Medulla oblongata (tissue), 1 donor: Measurements from ENCODE around the gene SLC35A3.
"Not testable (repeated sequence)": the region's sequence is repeated elsewhere in the genome, so short reads cannot be mapped to it uniquely, and the experiment has no call there.

ENCODE experiments used
- DNase-seq: peaks from one replicate; pipeline ENCODE4 v3.0.0-alpha.2; 2015; ENCODE audit errors: extremely low spot score

SLC35A3 gene

GRCh38 chr1:99969729-99970621 lies at the start of gene SLC35A3:
SLC35A3 (plus strand) TSS chr1:99969996; CDS start chr1:99993555, 23,559 bp downstream.
- peak; percentile 66 for DNase-seq

DNA sequence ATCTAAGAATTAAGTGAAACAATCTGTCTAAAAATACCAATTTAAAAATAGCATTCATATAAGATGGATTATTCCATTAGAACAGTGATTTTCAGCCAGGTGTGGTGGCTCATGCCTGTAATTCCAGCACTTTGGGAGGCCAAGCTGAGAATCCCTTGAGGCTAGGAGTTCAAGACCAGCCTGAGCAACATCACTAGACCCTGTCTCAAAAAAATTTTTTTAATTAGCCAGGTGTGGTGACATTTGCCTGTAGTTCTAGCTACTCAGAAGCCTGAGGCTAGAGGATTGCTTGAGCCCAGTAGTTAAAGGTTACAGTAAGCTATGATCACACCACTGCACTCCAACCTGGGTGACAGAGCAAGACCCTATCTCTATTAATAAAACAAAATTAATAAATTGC lies 35.0 kb upstream of the SLC35A3 start:
- no peak for DNase-seq

DNA sequence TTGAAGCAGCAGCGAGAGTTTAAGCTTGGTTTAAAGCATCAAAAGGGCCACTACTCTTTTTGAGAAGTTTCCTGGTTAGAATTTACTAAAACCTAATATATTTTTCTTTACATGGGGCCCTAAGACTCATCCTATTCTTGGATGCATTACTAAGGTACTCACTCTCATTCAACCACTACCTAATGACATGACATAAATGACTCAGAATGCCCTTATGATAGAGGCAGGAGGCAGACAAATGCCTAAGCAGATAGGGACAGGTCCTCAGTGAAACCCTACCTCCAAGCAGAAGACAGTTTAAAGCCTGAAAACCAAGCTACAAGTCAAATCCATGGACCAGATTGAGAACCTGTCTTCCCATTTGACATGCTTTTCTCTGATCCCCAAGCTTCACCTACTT lies 34.3 kb upstream of the SLC35A3 start:
- DNase-seq: no peak

- DNase-seq: no peak
These were observed 33.7 kb upstream of the SLC35A3 start for GRCh38 chr1:99936071-99936470.

- no peak for DNase-seq
These were observed 27.1 kb upstream of the SLC35A3 start for GRCh38 chr1:99942723-99943122.

DNA sequence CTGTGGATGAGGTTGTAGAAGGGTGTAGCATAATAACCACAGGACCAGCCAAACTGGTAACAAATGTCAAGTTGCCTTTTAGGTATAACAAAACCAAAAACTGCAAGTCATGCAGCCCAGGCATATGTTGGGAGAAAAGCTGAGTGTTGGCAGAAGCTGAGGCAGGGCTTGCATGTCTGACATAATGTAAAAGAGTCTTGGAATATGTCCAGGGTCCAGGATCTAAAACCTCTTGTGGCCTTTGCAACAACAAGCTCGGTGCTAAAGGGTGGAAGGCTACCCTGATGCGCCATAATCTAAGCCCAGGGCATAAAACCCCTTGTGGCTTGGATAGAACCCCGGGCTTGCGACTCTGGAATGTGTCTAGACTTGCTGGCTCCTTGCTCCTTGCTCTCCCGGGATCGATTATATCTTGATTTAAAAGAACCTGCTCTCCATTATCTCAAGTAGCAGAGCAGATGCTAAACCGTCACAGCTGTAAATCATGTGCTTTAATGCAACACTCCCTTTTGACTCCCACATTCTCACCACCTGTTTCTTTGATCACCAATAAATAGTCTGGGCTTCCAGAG lies 26.5 kb upstream of the SLC35A3 start:
- DNase-seq: no peak

DNA sequence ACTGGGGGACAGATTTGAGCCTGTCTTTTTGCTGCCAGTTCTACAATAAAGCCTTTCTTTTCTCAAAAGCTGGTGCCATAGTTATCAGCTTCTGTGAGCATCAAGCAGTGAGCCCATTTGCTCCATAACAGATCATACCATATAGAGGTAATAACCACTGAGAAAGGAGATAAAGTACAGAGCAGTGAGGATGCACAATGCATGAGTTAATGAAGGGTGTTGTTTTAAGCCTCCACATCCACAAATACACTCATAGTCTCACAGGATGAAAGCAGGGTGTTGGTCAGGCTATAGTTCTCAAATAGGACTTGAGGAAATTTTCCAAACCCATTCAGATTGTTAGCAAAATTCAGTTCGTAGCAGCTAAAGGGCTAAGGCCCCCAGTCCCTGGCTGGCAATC lies 25.6 kb upstream of the SLC35A3 start:
- DNase-seq: no peak

DNA sequence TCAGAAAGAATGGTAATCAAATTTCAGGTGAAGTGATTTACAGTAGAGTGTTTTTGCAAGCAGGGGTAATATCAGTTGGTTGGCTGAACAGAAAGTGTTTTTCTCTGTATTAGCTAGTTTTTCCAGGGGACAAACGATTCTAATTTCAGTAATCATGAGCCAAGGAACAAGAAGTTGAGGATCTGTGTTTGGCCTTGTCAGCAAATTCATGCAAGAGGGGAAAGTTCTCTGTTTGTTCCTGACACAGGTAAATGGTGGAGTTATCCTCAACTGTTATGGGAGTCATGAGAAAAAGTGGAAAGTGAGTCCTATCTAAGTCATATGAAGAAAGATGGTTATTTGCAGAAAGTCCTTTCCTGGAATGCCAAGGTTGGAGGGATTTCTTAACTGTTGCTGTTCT lies 24.6 kb upstream of the SLC35A3 start:
- no peak for DNase-seq

DNA sequence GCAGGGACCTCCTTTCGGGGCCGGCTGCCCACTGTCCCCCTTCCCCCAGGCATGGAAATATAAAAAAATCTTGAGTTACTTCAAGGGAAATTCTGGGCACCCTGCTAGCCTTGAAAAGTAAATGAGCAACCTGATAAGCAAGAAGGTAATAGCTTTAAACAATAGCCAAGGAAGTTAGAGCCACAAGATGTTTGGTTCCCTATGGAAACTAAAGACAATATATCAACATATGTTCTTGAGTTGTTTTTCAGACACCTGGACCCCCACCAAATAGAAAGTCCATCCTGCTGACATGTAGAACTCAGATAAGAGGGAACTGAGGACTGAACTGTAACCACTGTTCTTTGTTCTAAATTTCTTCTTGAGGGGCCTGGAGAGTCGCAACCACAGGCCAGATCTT lies 19.3 kb upstream of the SLC35A3 start:
- no peak for DNase-seq

- no peak for DNase-seq
These were observed 17.3 kb upstream of the SLC35A3 start for GRCh38 chr1:99952522-99952921.

DNA sequence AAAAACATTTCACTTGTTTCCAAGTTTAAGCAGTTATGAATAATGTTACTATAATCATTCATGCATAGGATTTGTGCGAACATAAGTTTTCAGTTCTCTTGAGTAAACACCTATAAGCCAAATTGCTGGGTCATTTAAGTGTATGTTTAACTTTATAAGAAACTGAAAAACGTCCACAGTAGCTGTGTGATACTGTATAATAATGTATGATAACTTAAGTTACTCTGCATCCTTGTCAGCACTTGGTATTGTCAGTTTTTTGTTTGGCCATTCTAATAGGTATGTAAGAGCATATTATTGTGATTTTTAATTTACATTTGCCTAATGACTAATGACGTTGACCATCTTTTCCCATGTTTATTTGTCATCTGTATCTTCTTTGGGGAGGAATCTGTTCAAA lies 14.4 kb upstream of the SLC35A3 start:
- no peak for DNase-seq

DNA sequence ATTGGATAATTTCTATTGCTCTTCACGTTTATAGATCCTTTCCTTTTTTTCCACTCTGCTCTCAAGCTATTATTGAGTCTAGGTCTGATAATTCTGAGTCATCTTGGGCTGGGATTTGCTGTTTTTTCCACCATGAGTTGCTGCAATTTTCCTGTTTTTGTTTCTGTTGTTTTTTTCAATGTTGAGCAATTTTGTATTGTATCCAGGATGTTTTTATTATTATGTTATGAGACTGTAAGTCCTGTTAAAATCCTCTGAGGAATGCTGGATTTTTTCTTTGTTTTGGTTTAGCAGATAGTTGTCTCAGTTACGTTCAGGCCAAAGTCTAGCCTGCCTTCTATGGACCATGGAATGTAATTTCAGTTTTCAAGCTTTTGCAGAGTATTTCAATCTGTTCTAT lies 13.0 kb upstream of the SLC35A3 start:
- no peak for DNase-seq

DNA sequence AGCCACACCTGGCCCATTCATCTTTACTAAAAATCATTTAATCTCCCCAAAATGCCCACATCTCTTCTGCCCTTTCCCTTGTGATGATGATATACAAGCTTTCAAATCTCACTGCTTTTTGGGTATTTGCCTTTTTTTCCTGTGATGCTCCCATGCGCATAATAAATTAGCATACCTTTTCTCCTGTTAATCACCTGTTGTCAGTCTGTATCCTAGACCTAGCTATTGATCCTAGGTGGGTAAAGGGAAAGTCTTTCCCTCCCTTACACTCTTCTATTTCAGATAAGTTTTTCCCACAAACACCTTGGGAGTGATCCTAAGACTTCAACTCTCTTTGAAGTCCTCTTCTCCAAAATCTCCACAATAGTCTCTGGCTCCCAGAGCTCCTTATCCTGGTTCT lies 12.0 kb upstream of the SLC35A3 start:
- DNase-seq: no peak

DNA sequence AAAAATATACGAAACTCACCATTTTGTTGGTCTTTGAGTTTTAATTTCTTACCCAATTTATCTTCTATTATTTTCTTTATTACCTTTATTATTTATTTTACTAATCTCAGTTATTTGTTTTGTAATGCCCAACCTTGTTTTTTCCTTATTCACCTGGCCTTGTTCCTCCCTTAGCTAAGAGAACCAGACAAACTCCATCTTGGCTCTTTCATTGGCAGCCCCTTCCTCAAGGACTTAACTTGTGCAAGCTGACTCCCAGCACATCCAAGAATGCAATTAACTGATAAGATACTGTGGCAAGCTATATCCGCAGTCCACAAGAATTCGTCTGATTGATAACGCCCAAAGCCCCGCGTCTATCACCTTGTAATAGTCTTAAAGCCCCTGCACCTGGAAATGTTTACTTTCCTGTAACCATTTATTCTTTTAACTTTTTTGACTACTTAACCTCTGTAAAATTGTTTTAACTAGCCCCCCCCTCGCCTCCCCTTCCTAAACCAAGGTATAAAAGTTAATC lies 10.5 kb upstream of the SLC35A3 start:
- DNase-seq: not testable (repeated sequence)

DNA sequence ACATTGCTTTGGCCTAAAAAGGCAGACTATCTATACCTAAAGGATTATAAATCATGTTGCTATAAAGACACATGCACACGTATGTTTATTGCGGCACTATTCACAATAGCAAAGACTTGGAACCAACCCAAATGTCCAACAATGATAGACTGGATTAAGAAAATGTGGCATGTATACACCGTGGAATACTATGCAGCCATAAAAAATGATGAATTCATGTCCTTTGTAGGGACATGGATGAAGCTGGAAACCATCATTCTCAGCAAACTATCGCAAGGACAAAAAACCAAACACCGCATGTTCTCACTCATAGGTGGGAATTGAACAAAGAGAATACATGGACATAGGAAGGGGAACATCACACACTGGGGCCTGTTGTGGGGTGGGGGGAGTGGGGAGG lies 9.5 kb upstream of the SLC35A3 start:
- not testable (repeated sequence) for DNase-seq

GRCh38 chr1:99963041-99963795 lies 6.6 kb upstream of the SLC35A3 start:
- no peak for DNase-seq

DNA sequence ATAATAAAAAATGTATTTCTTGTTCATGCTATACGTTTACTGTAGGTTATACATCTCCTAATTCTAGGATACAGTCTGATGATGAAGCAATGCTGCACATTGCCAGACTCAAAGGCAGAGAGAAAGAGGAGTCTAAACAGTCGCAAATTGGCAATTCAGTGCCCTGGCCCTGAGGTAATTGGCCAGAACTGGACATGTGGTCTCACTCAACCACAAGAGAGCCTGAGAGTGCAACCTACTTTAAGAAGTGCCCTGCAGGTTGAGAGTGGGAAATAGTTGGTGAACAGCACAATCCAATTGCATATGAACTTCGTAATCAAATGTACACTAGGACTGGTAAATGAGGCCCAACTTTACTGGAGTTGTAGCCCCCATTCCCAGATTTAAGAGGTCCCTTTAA lies 5.0 kb upstream of the SLC35A3 start:
- no peak for DNase-seq

GRCh38 chr1:99965646-99966375 lies 4.0 kb upstream of the SLC35A3 start:
- no peak for DNase-seq

- no peak for DNase-seq
These were observed 1.6 kb upstream of the SLC35A3 start for GRCh38 chr1:99968214-99968613.

DNA sequence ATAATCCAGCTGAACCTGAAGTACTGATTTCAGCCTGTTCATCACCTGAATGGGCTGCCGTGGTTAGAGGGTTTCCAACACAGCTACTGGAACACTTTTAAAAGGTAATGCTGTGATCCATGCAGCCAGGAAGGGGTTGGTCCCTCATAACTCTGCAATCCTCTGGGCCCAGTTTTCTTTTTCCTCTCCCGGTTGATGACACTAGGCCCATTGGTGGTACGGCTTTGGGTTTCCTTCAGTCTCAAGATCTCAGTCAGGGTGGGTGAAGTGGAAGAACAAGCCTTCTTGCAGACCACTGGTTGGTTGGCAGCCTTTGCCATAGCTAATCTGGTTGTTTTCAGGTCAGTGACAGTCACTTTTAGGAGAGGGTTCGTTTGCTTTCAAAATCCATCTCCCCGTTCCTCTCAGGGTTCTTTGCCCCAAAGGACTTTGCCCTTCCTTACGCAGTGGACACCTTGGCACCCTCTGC lies 502 bp upstream of the SLC35A3 start:
- no peak for DNase-seq

DNA sequence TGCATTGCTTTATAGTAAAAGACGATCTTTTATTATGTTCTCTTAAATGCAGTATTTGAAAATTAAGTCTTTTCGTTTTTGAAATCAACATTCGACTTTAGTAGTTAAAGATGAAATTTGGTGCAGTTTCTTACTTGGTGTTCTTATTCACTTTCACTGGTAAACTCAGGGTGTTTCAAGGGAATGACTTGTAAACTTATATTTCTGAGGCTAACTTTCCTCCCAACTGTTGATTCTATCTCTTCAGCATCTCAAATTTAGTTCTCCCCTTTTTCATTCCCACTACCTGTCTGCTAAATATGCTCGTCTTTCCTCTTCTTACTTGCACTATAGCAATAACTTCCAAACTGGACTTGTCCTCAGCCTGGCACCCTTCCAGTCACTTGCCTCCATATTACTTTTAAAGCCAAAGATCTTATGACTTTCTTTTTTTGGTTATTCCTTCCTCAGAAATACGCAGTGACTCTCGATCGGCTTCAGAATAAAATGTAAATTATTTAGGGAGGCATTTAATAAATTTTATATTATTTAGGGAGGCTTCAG lies 988 bp downstream of the SLC35A3 start:
- peak; percentile 5 for DNase-seq
